GM23248 (cell line): Measurements from ENCODE around the gene PPID.

ENCODE experiments used
- EZH2 ChIP-seq: fragments of 200-600 bp; sonication (generic); IDR thresholded peaks from 2 replicates; pipeline ENCODE4 v1.6.1; 2018; ENCODE audit warnings: antibody characterized with exemption, mild to moderate bottlenecking; ENCODE audit not compliant: insufficient read depth, poor library complexity, severe bottlenecking
- EZH2phosphoT487 ChIP-seq: fragments of 200-600 bp; sonication (generic); IDR thresholded peaks from 2 replicates; pipeline ENCODE4 v1.6.1; 2018; ENCODE audit warnings: antibody characterized with exemption, moderate library complexity, mild to moderate bottlenecking, low read depth; ENCODE audit not compliant: insufficient read depth

GRCh38 chr4:158728236-158728635 lies 5.0 kb upstream of the PPID start:
- TF ChIP-seq EZH2 (no peak), EZH2phosphoT487 (no peak)
